ENCODE results near the gene OSMR. TPM values are rescaled to one million over a fixed set of nuclear protein-coding genes. Genes with fewer than 3 reads are reported as not detected.

The OSMR gene
- total RNA-seq = 2.8 TPM

GRCh38 chr5:38845526-38846378 is at the start of gene OSMR:
TSS of gene OSMR (plus strand) at chr5:38846012. CDS start at chr5:38869045, 23,033 bp downstream.

Other genes with a start within 250 kb of the OSMR start
- gene RICTOR, start 228.4 kb downstream of the OSMR start, total RNA-seq = 64.1 TPM